PC-3 (cell line): Measurements from ENCODE around the gene CDH4.

ENCODE experiments used
- EZH2 ChIP-seq: fragments of 300-600 bp; sonication (generic); IDR thresholded peaks from one replicate; pipeline ENCODE4 v1.6.1; 2017; ENCODE audit warnings: antibody characterized with exemption, mild to moderate bottlenecking, low read length; ENCODE audit not compliant: unreplicated experiment
- EZH2phosphoT487 ChIP-seq: fragments of 300-600 bp; sonication (generic); IDR thresholded peaks from 2 replicates; pipeline ENCODE4 v1.6.1; 2018; ENCODE audit warnings: mild to moderate bottlenecking, antibody characterized with exemption, low read length, borderline replicate concordance
- TF ChIP-seq, protein P1 (sequence below): fragments of 300-600 bp; sonication (generic); conservative IDR thresholded peaks from 2 replicates; pipeline ENCODE4 v1.5.1; 2017; ENCODE audit warnings: antibody characterized with exemption, low read depth, mild to moderate bottlenecking, low read length

DNA sequence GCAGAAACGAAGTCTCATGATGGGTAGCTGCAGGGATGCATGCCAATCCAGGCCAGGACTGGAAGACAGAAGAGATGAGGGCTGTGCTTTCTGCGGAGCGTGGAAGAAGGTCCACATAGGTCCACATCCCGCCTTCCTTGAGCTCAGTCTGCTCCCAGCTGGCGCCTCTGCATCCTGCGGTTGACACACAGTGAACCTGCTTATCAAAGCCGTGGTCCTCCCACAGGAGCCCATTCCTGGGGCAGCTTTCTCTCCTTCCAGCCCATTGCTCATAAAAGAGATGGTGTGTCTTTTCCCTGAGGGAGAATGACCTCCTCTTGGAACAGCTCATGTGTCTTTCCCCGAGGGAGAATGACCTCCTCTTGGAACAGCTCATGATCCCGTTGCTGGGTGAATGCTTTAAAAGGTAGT, 225.4 kb downstream of the CDH4 start:
- TF ChIP-seq, protein P1, sequence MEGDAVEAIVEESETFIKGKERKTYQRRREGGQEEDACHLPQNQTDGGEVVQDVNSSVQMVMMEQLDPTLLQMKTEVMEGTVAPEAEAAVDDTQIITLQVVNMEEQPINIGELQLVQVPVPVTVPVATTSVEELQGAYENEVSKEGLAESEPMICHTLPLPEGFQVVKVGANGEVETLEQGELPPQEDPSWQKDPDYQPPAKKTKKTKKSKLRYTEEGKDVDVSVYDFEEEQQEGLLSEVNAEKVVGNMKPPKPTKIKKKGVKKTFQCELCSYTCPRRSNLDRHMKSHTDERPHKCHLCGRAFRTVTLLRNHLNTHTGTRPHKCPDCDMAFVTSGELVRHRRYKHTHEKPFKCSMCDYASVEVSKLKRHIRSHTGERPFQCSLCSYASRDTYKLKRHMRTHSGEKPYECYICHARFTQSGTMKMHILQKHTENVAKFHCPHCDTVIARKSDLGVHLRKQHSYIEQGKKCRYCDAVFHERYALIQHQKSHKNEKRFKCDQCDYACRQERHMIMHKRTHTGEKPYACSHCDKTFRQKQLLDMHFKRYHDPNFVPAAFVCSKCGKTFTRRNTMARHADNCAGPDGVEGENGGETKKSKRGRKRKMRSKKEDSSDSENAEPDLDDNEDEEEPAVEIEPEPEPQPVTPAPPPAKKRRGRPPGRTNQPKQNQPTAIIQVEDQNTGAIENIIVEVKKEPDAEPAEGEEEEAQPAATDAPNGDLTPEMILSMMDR, result no peak
- TF ChIP-seq EZH2phosphoT487 (no peak), EZH2 (no peak)
